ENCODE results near the gene NUTF2.

- TF ChIP-seq CTCF (conservative IDR thresholded peaks at IDR 0.05; ENCODE audit: low read depth, low read length): no peak
- TF ChIP-seq POLR2A (IDR thresholded peaks at IDR 0.05; ENCODE audit: low read depth, low read length): no peak
- TF ChIP-seq, protein P1, sequence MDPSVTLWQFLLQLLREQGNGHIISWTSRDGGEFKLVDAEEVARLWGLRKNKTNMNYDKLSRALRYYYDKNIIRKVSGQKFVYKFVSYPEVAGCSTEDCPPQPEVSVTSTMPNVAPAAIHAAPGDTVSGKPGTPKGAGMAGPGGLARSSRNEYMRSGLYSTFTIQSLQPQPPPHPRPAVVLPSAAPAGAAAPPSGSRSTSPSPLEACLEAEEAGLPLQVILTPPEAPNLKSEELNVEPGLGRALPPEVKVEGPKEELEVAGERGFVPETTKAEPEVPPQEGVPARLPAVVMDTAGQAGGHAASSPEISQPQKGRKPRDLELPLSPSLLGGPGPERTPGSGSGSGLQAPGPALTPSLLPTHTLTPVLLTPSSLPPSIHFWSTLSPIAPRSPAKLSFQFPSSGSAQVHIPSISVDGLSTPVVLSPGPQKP (IDR thresholded peaks at IDR 0.05; ENCODE audit: borderline replicate concordance, low read depth, low read length): no peak
- no peak for TF ChIP-seq CHD1 (IDR thresholded peaks at IDR 0.05; ENCODE audit: low read depth, low read length)
- TF ChIP-seq FOS (IDR thresholded peaks at IDR 0.05; ENCODE audit: low read depth, low read length): no peak
- TF ChIP-seq MAFK (IDR thresholded peaks at IDR 0.05; ENCODE audit: low read depth, low read length): no peak
- TF ChIP-seq MAZ (IDR thresholded peaks at IDR 0.05; ENCODE audit: borderline replicate concordance, low read depth, low read length): no peak
- no peak for TF ChIP-seq RAD21 (IDR thresholded peaks at IDR 0.05; ENCODE audit: low read length)
- no peak for TF ChIP-seq RFX5 (IDR thresholded peaks at IDR 0.05; ENCODE audit: low read depth, low read length)
- no peak for TF ChIP-seq RCOR1 (IDR thresholded peaks at IDR 0.05; ENCODE audit: insufficient replicate concordance, low read length)
Measured at GRCh38 chr16:67885545-67885944, 38.8 kb downstream of the NUTF2 start.
